Smooth muscle cell (in vitro differentiated cells): ENCODE results near the gene CPNE2. TPM values are rescaled to one million over a fixed set of nuclear protein-coding genes. Genes with fewer than 3 reads are reported as not detected.

ENCODE experiments used
- DNase-seq: peaks from one replicate; lab custom pipeline; 2025; ENCODE audit not compliant: unreplicated experiment; lab: John Stamatoyannopoulos, UW
- H2AFZ ChIP-seq: fragments of 200-600 bp; sonication (generic); 2 replicates; pipeline ENCODE4 v1.6.0; 2016; ENCODE audit warnings: antibody characterized with exemption, low read depth, mild to moderate bottlenecking
- H3F3A ChIP-seq: fragments of 200-600 bp; sonication (generic); 2 replicates; pipeline ENCODE4 v1.6.0; 2017; ENCODE audit warnings: antibody characterized with exemption, low read depth
- H3K27ac ChIP-seq: fragments of 200-600 bp; sonication (generic); 2 replicates; pipeline ENCODE4 v1.5.1; 2016; ENCODE audit warnings: low read depth, mild to moderate bottlenecking
- H3K27me3 ChIP-seq: fragments of 200-600 bp; sonication (generic); 2 replicates; pipeline ENCODE4 v1.6.1; 2016; ENCODE audit warnings: low read depth, mild to moderate bottlenecking
- H3K36me3 ChIP-seq: fragments of 200-600 bp; sonication (generic); 2 replicates; pipeline ENCODE4 v1.5.1; 2016; ENCODE audit warnings: low read depth
- H3K4me1 ChIP-seq: fragments of 200-600 bp; sonication (generic); 2 replicates; pipeline ENCODE4 v1.5.1; 2016; ENCODE audit warnings: low read depth
- H3K4me2 ChIP-seq: fragments of 200-600 bp; sonication (generic); 2 replicates; pipeline ENCODE4 v1.6.0; 2016; ENCODE audit warnings: mild to moderate bottlenecking
- H3K4me3 ChIP-seq: fragments of 200-600 bp; sonication (generic); 2 replicates; pipeline ENCODE4 v1.5.1; 2016; ENCODE audit warnings: mild to moderate bottlenecking
- H3K79me2 ChIP-seq: fragments of 200-600 bp; sonication (generic); 2 replicates; pipeline ENCODE4 v1.6.0; 2016; ENCODE audit warnings: low read depth, mild to moderate bottlenecking
- H3K9ac ChIP-seq: fragments of 200-600 bp; sonication (generic); 2 replicates; pipeline ENCODE4 v1.6.0; 2016; ENCODE audit warnings: low read depth
- H3K9me3 ChIP-seq: fragments of 200-600 bp; sonication (generic); replicated peaks from 2 replicates; pipeline ENCODE4 v1.5.1; 2016; ENCODE audit warnings: low read depth
- H4K20me1 ChIP-seq: fragments of 200-600 bp; sonication (generic); 2 replicates; pipeline ENCODE4 v1.6.0; 2016; ENCODE audit warnings: low read depth
- CTCF ChIP-seq: fragments of 200-600 bp; sonication (generic); IDR thresholded peaks from 2 replicates; pipeline ENCODE4 v1.5.1; 2017; ENCODE audit warnings: borderline replicate concordance, mild to moderate bottlenecking, antibody characterized with exemption; ENCODE audit not compliant: insufficient read depth, poor library complexity, severe bottlenecking
- WGBS: methylation state at CpG from one replicate; pipeline ENCODE4 v1.1.7; 2016; ENCODE audit warnings: low lambda C conversion rate; 5-methylcytosine and 5-hydroxymethylcytosine counted together
- polyA plus RNA-seq: library from polyadenylated mRNA; unstranded; fragments of >200 nt; fragmentation: Nextera tagmentation; extraction: Ambion mirVana; gene quantifications from 2 replicates; pipeline ENCODE4 v1.2.1, GENCODE V29; 2016
- total RNA-seq: library from RNA; depleted of rRNA; stranded (reverse); fragments of >200 nt; gene quantifications from 2 replicates; pipeline ENCODE4 v1.2.3, GENCODE V29; 2014

CPNE2 gene
- total and polyA plus RNA-seq, 2 experiments from 2014 or later, result 18.2 to 19.8 TPM

GRCh38 chr16:57077714-57078113 is 14.7 kb upstream of the CPNE2 start:
- Histone ChIP-seq H3K27ac (no peak overlapping the region), H3K4me2 (no peak overlapping the region), H4K20me1 (no peaks in the 10 kb centered on the region), H3K4me3 (no peak overlapping the region), H3K36me3 (no peaks in the 10 kb centered on the region), H3K9ac (no peak overlapping the region), H3K9me3 (no peaks in the 10 kb centered on the region), H3K79me2 (no peaks in the 10 kb centered on the region), H2AFZ (no peak overlapping the region), H3K27me3 (no peaks in the 10 kb centered on the region), H3K4me1 (no peaks in the 10 kb centered on the region), H3F3A (no peaks in the 10 kb centered on the region)
- TF ChIP-seq CTCF, result no peak
- DNase-seq, result no peak
- WGBS, result 88% methylated on average over 7 of the region's 7 CpGs

- Histone ChIP-seq H3K27ac (no peak overlapping the region), H3F3A (no peaks in the 10 kb centered on the region), H3K4me3 (no peak overlapping the region), H3K4me1 (no peaks in the 10 kb centered on the region), H3K9ac (no peak overlapping the region), H3K4me2 (no peak overlapping the region), H4K20me1 (no peaks in the 10 kb centered on the region), H3K9me3 (no peaks in the 10 kb centered on the region), H2AFZ (no peak overlapping the region), H3K27me3 (no peaks in the 10 kb centered on the region), H3K79me2 (no peaks in the 10 kb centered on the region), H3K36me3 (no peaks in the 10 kb centered on the region)
- DNase-seq, result no peak
- no peak for TF ChIP-seq CTCF
Observed at GRCh38 chr16:57081744-57082143, 10.6 kb upstream of the CPNE2 start.

GRCh38 chr16:57082664-57083063 is 9.7 kb upstream of the CPNE2 start:
- Histone ChIP-seq H3K27ac (no peak overlapping the region), H3K27me3 (no peaks in the 10 kb centered on the region), H3K79me2 (no peaks in the 10 kb centered on the region), H3K4me3 (no peak overlapping the region), H3K4me1 (no peaks in the 10 kb centered on the region), H3K9me3 (no peaks in the 10 kb centered on the region), H3F3A (no peaks in the 10 kb centered on the region), H4K20me1 (no peaks in the 10 kb centered on the region), H3K9ac (no peak overlapping the region), H3K36me3 (no peaks in the 10 kb centered on the region), H3K4me2 (no peak overlapping the region), H2AFZ (no peak overlapping the region)
- TF ChIP-seq CTCF, result no peak
- no peak for DNase-seq
- 92% methylated on average over 6 of the region's 6 CpGs for WGBS

- TF ChIP-seq CTCF, result no peak
- H3K4me1 ChIP-seq, result no peaks in the 10 kb centered on the region
- 65% methylated on average over 7 of the region's 7 CpGs for WGBS
- no peaks in the 10 kb centered on the region for H3F3A ChIP-seq
- no peak for DNase-seq
- no peak overlapping the region for H3K9ac ChIP-seq
- no peak overlapping the region for H2AFZ ChIP-seq
- H3K9me3 ChIP-seq, result no peaks in the 10 kb centered on the region
- H3K27me3 ChIP-seq, result no peaks in the 10 kb centered on the region
- no peak overlapping the region for H3K4me3 ChIP-seq
- H3K79me2 ChIP-seq, result no peaks in the 10 kb centered on the region
- H3K36me3 ChIP-seq, result no peaks in the 10 kb centered on the region
- H4K20me1 ChIP-seq, result no peaks in the 10 kb centered on the region
- H3K4me2 ChIP-seq, result no peak overlapping the region
- no peak overlapping the region for H3K27ac ChIP-seq
Observed at GRCh38 chr16:57083485-57084126, 8.8 kb upstream of the CPNE2 start.
